ENCODE results near the gene FZD2. TPM values are rescaled to one million over a fixed set of nuclear protein-coding genes. Genes with fewer than 3 reads are reported as not detected.
"Not testable (repeated sequence)": the region's sequence is repeated elsewhere in the genome, so short reads cannot be mapped to it uniquely, and the experiment has no call there.

FZD2 gene
- total RNA-seq, 1 donor from 2014 or later = 54.4 TPM

DNA sequence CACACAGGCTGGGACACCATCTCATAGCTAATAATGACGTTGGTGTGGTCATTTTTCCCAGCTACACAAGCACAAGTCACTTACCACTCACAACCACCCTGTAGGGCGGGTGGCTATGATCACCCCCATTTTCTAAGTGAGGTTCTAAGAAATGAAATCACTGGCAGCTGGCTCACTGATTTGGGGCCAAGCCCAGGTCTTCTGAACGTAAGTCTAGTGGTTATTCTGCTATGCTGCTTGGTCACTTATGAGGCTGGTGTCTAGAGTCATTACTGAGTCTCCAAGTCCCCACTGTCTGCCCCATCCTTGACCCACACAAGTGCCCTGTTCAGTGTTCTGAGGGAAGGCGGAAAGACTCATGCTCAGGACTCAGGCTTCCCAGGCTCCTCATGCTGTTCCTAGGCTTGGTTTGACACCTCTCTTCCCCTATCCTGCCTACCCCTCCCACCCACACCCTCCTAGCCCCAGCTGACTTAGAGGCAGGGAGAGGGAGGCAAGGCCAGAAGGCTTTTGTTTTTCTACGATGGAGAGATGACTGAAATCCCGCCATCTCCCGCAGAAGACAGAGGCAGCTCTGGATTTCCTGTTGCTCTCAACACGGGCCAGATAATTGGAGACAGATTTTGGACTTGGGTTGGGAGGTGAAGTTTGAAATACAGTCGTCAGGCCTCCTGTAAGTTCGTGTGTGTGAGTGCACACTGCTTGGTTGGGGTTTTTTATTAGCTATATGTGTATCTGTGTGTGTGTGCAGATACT lies 32.2 kb downstream of the FZD2 start:
- TF ChIP-seq, protein P1, sequence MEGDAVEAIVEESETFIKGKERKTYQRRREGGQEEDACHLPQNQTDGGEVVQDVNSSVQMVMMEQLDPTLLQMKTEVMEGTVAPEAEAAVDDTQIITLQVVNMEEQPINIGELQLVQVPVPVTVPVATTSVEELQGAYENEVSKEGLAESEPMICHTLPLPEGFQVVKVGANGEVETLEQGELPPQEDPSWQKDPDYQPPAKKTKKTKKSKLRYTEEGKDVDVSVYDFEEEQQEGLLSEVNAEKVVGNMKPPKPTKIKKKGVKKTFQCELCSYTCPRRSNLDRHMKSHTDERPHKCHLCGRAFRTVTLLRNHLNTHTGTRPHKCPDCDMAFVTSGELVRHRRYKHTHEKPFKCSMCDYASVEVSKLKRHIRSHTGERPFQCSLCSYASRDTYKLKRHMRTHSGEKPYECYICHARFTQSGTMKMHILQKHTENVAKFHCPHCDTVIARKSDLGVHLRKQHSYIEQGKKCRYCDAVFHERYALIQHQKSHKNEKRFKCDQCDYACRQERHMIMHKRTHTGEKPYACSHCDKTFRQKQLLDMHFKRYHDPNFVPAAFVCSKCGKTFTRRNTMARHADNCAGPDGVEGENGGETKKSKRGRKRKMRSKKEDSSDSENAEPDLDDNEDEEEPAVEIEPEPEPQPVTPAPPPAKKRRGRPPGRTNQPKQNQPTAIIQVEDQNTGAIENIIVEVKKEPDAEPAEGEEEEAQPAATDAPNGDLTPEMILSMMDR (conservative IDR thresholded peaks at IDR 0.05) = no peak
- Mint-ChIP-seq H3K27ac (no peak overlapping the region), H3K4me1 (ENCODE audit: unreplicated experiment) (peaks cover 31% of the 10 kb centered on the region), H3K4me3 (no peak overlapping the region), H3K36me3 (no peaks in the 10 kb centered on the region), H3K27me3 (no peaks in the 10 kb centered on the region), H3K9me3 (no peaks in the 10 kb centered on the region)
- no peak for DNase-seq (ENCODE audit: extremely low spot score, unreplicated experiment)

- not testable (repeated sequence) for DNase-seq (ENCODE audit: extremely low spot score, unreplicated experiment); H3K27ac Mint-ChIP-seq; H3K9me3 Mint-ChIP-seq; H3K27me3 Mint-ChIP-seq; H3K4me3 Mint-ChIP-seq; H3K36me3 Mint-ChIP-seq
- peaks cover 28% of the 10 kb centered on the region for H3K4me1 Mint-ChIP-seq (ENCODE audit: unreplicated experiment)
These were observed 32.8 kb downstream of the FZD2 start for GRCh38 chr17:44590072-44590462.

DNA sequence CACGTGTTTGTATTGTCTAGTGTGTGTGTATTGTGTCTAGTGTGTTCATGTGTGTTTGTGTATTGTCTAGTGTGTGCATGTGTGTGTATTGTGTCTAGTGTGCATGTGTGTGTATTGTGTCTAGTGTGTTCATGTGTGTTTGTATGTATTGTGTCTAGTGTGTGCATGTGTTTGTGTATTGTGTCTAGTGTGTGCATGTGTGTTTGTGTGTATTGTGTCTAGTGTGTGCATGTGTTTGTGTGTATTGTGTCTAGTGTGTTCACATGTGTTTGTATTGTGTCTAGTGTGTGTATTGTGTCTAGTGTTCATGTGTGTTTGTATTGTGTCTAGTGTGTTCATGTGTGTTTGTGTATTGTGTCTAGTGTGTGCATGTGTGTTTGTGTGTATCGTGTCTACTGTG lies 33.5 kb downstream of the FZD2 start:
- H3K4me1 Mint-ChIP-seq (ENCODE audit: unreplicated experiment) = peaks cover 22% of the 10 kb centered on the region
- H3K36me3 Mint-ChIP-seq; DNase-seq (ENCODE audit: extremely low spot score, unreplicated experiment); H3K27ac Mint-ChIP-seq; H3K4me3 Mint-ChIP-seq; H3K27me3 Mint-ChIP-seq; H3K9me3 Mint-ChIP-seq: not testable (repeated sequence)

DNA sequence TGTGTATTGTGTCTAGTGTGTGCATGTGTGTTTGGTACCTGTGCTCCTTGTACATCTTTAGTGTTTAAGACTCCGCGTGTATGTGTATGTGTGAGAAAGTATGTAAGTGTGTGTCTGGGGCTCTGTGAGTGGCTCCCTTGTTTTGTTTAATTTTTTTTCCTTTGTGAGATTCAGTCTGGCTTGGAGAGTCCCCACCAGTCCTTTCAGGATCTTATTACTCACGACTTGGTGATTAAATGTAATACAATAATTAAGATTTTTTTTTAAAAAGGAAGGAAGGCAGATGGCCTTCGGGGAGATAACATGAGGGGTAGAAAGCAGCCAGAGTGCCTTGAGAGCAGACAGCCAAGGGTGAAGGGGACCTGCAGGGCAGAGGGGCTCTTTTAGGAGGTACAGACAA lies 33.9 kb downstream of the FZD2 start:
- no peak overlapping the region for H3K27ac Mint-ChIP-seq
- H3K4me1 Mint-ChIP-seq (ENCODE audit: unreplicated experiment) = peaks cover 21% of the 10 kb centered on the region
- H3K9me3 Mint-ChIP-seq = no peaks in the 10 kb centered on the region
- H3K4me3 Mint-ChIP-seq = no peak overlapping the region
- H3K36me3 Mint-ChIP-seq = no peaks in the 10 kb centered on the region
- no peaks in the 10 kb centered on the region for H3K27me3 Mint-ChIP-seq
- no peak for DNase-seq (ENCODE audit: extremely low spot score, unreplicated experiment)
- TF ChIP-seq, protein P1 (conservative IDR thresholded peaks at IDR 0.05) = no peak

DNA sequence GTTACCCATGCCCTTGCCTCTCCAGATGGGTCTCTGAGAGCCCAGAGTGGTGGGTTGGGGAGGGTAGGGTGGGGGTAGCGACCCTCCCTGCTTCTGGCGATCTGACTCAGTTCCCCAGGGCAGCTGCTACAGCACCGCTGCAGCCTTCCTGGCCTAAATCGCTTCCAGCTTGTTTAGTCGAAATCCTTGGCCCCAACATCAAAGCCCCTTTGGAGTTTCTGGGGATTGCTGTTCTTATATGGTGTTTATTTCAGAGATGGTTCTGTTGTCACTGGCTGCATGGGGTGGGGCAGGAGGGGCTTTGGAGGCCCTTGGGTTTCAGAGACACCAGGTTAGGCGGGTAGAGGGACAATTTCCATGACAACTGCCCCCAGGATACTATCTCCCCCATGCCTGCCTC lies 35.9 kb downstream of the FZD2 start:
- peaks cover 14% of the 10 kb centered on the region for H3K4me1 Mint-ChIP-seq (ENCODE audit: unreplicated experiment)
- H3K4me3 Mint-ChIP-seq = no peak overlapping the region
- H3K36me3 Mint-ChIP-seq = no peaks in the 10 kb centered on the region
- H3K27me3 Mint-ChIP-seq = no peaks in the 10 kb centered on the region
- TF ChIP-seq, protein P1 (conservative IDR thresholded peaks at IDR 0.05) = no peak
- no peak for DNase-seq (ENCODE audit: extremely low spot score, unreplicated experiment)
- no peaks in the 10 kb centered on the region for H3K9me3 Mint-ChIP-seq
- no peak overlapping the region for H3K27ac Mint-ChIP-seq

DNA sequence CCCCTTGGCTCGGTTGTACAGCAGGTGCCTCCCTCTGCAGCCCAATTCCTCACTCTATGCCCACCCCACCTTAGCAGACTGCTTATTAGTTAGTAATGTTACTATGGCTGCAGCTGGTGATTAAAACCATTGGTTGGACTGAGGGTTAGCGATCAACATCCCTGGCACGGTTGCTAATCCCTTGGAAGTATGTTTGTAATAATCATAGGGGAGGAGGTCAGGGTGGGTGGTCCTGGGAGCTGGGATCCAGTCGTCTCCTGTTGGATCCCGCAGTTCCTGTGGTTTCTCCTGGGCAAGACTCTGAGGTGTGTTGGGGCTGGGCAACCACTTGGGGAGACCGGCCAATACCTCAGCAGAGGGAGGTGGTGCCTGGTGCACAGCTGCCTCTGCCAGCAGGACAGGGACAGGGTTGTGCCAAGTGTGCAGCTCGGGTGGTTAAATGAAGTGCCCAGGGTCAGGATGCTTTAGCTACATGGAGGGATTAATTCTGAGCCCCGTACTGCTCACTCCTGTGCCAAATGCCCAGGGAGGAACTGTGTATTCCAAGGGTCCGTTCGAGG lies 38.0 kb downstream of the FZD2 start:
- TF ChIP-seq, protein P1 (conservative IDR thresholded peaks at IDR 0.05) = no peak
- peaks cover 22% of the 10 kb centered on the region for H3K4me1 Mint-ChIP-seq (ENCODE audit: unreplicated experiment)
- no peaks in the 10 kb centered on the region for H3K9me3 Mint-ChIP-seq
- DNase-seq (ENCODE audit: extremely low spot score, unreplicated experiment) = no peak
- H3K27ac Mint-ChIP-seq = no peak overlapping the region
- no peak overlapping the region for H3K4me3 Mint-ChIP-seq
- no peaks in the 10 kb centered on the region for H3K27me3 Mint-ChIP-seq
- H3K36me3 Mint-ChIP-seq = no peaks in the 10 kb centered on the region
